ENCODE measurements around the gene YOD1. TPM values are rescaled to one million over a fixed set of nuclear protein-coding genes. Genes with fewer than 3 reads are reported as not detected.

YOD1 gene
- total and polyA plus RNA-seq, 4 donors: 3.4 to 34.4 (median 5.4) TPM

- Histone ChIP-seq H3K9ac (ENCODE audit: insufficient read depth in 1 of 2, low read length in 2 of 2) (no peak overlapping the region), H3K4me3 (no peak overlapping the region), H3K27me3 (ENCODE audit: control insufficient read depth in 3 of 3, insufficient read depth in 3 of 3, low read length in 2 of 3) (no peaks in the 10 kb centered on the region), H3K9me3 (ENCODE audit: control insufficient read depth in 4 of 4, insufficient read depth in 3 of 4, low read length in 3 of 4) (peaks cover 0 to 1% (median 0%) of the 10 kb centered on the region in 4 donors), H3K4me1 (ENCODE audit: control insufficient read depth in 5 of 5, insufficient read depth in 5 of 5, low read length in 5 of 5) (peaks cover 0 to 4% (median 0%) of the 10 kb centered on the region in 5 donors), H3K36me3 (ENCODE audit: control insufficient read depth in 4 of 4, insufficient read depth in 4 of 4, low read length in 4 of 4) (no peaks in the 10 kb centered on the region), H3K27ac (ENCODE audit: low read depth in 1 of 2, low read length in 1 of 2) (peak overlapping the region in 1 of 2 donors; percentile 74)
- TF ChIP-seq CTCF (IDR thresholded peaks at IDR 0.05; ENCODE audit: control extremely low read depth, extremely low read depth): no peak
- ATAC-seq (ENCODE audit: insufficient read depth, low FRiP score) (no peak), DNase-seq (no peak)
- WGBS, 2 donors: 60 to 77% methylated on average over 2 of the region's 2 CpGs
These were observed 17.7 kb downstream of the YOD1 start for GRCh38 chr1:207033302-207033701.

GRCh38 chr1:207032528-207033017 is 18.4 kb downstream of the YOD1 start, which contains the start of gene C1orf116:
C1orf116 (minus strand) TSS chr1:207032756; CDS start chr1:207027598, 5,158 bp downstream.
- H3K9ac ChIP-seq (ENCODE audit: insufficient read depth in 1 of 2, low read length in 2 of 2): peak within 1 kb of the TSS in 1 of 2 donors; percentile 65
- H3K36me3 ChIP-seq (ENCODE audit: control insufficient read depth in 4 of 4, insufficient read depth in 4 of 4, low read length in 4 of 4): no peaks in the 10 kb centered on the region
- H3K4me1 ChIP-seq (ENCODE audit: control insufficient read depth in 5 of 5, insufficient read depth in 5 of 5, low read length in 5 of 5): peaks cover 0 to 4% (median 0%) of the 10 kb centered on the region in 5 donors
- peaks cover 0 to 1% (median 0%) of the 10 kb centered on the region in 4 donors for H3K9me3 ChIP-seq (ENCODE audit: control insufficient read depth in 4 of 4, insufficient read depth in 3 of 4, low read length in 3 of 4)
- no peaks in the 10 kb centered on the region for H3K27me3 ChIP-seq (ENCODE audit: control insufficient read depth in 3 of 3, insufficient read depth in 3 of 3, low read length in 2 of 3)
- TF ChIP-seq CTCF (IDR thresholded peaks at IDR 0.05; ENCODE audit: control extremely low read depth, extremely low read depth): no peak
- 7% methylated on average over 1 of the region's 1 CpG for WGBS, 2 donors
- peak; percentile 80 for ATAC-seq (ENCODE audit: insufficient read depth, low FRiP score)
- peak within 1 kb of the TSS; percentile 53 for H3K4me3 ChIP-seq
- peak within 1 kb of the TSS in 1 of 2 donors; percentile 93 for H3K27ac ChIP-seq (ENCODE audit: low read depth in 1 of 2, low read length in 1 of 2)
- peak; percentile 52 to 83 (median 55) for DNase-seq

- ATAC-seq (ENCODE audit: insufficient read depth, low FRiP score): no peak
- H3K9ac ChIP-seq (ENCODE audit: insufficient read depth in 1 of 2, low read length in 2 of 2): peak overlapping the region in 1 of 2 donors; percentile 65
- 56 to 81% methylated on average over 7 of the region's 7 CpGs for WGBS, 2 donors
These were observed 19.3 kb downstream of the YOD1 start for GRCh38 chr1:207031632-207032264.

More at GRCh38 chr1:207031632-207032264, 19.3 kb downstream of the YOD1 start:
- Histone ChIP-seq H3K27ac (ENCODE audit: low read depth in 1 of 2, low read length in 1 of 2) (peak overlapping the region in 1 of 2 donors; percentile 93), H3K36me3 (ENCODE audit: control insufficient read depth in 4 of 4, insufficient read depth in 4 of 4, low read length in 4 of 4) (no peaks in the 10 kb centered on the region), H3K4me3 (peak overlapping the region; percentile 53), H3K27me3 (ENCODE audit: control insufficient read depth in 3 of 3, insufficient read depth in 3 of 3, low read length in 2 of 3) (no peaks in the 10 kb centered on the region), H3K4me1 (ENCODE audit: control insufficient read depth in 5 of 5, insufficient read depth in 5 of 5, low read length in 5 of 5) (peaks cover 0 to 7% (median 3%) of the 10 kb centered on the region in 5 donors), H3K9me3 (ENCODE audit: control insufficient read depth in 4 of 4, insufficient read depth in 3 of 4, low read length in 3 of 4) (peaks cover 0 to 1% (median 0%) of the 10 kb centered on the region in 4 donors)
- no peak for DNase-seq
- TF ChIP-seq CTCF (IDR thresholded peaks at IDR 0.05; ENCODE audit: control extremely low read depth, extremely low read depth): no peak

Measured in lung (tissue), 12 donors.